ENCODE measurements around the gene MAP1LC3B2. TPM values are rescaled to one million over a fixed set of nuclear protein-coding genes. Genes with fewer than 3 reads are reported as not detected.

Gene MAP1LC3B2
- polyA plus RNA-seq, 1 of the 3 experiments (the other 2 are of a cell fraction): 0.76 TPM

DNA sequence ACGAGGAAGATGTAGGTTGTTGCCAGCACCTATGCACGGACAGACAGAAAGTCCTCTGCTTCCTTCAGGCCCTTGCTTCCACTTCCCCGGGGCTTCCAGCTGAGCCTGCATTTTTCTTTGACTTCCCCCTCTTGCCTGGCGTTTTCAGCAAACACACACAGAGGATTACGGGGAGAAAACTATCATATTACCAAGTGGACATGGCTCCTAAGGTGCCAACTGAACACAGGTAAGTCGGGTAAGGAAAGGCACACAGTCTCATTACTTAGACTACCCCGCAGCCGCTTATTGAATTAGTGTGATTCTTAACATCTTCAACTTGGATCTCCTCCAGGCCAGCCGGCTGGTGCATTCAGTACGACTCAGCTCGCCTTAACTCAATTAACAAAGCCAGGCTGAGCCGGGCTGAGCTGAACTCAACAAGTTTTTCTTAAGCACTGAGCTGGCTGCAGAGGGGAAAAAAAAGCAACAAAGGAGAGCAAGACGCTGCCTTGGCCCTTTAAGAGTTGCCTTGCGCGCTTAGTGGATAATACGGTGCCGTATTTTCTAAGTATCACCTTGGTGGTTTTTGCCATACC is 19.2 kb upstream of the MAP1LC3B2 start (continued):
- TF ChIP-seq SMC3 (IDR thresholded peaks at IDR 0.05; ENCODE audit: low read depth, low read length) (no peak), RFX5 (IDR thresholded peaks at IDR 0.05; ENCODE audit: low read length) (no peak)

DNA sequence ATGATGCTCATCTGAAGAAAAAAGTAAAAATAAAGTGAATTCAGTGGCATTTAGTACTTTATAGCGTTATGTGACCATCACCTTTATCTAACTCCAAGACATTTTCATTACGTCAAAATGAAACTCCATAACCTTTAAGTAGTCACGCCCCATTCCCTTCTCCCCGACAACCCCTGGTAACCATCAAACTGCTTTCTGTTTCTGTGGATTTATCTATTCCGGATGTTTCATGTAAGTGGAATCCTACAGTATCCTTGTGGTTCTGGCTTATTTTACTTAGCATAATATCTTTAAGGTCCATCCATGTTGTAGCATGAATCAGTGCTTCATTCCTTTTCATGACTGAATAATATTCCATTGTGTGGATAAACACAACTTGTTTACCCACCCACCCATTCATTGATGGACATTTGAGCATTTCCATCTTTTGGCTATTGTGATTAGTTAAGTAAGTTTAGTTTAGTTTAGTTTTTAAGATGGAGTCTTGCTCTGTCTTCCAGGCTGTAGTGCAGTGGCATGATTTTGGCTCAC is 18.5 kb upstream of the MAP1LC3B2 start:
- peak overlapping the region; percentile 4 to 15; a peak in 2 of 4 replicates for H3K4me3 ChIP-seq (ENCODE audit: low read depth in 2 of 2, low read length in 1 of 2)
- ChIA-PET POLR2A (interaction anchor here (0.6 kb wide), 1 partner anchor 561 kb away, joined by 3 read pairs; no protein-coding TSS in a partner anchor), CTCF (no interaction called here)
- H3K27me3 ChIP-seq (ENCODE audit: insufficient read depth): no peaks in the 10 kb centered on the region
- H2AFZ ChIP-seq (ENCODE audit: low read depth): 0 out of 2 replicates have a peak overlapping the region, but pooled peaks have one; percentile 70
- peaks cover 18% of the 10 kb centered on the region in 2 experiments; a peak in 3 of 4 replicates for H3K4me1 ChIP-seq (ENCODE audit: control insufficient read depth in 1 of 2, insufficient read depth in 2 of 2, low read depth in 1 of 2, low read length in 1 of 2)
- 50% methylated on average over 5 of the region's 5 CpGs for WGBS (ENCODE audit: low lambda C conversion rate)
- H4K20me1 ChIP-seq (ENCODE audit: insufficient read depth): no peaks in the 10 kb centered on the region
- peak overlapping the region; percentile 30; the same call in 1 of the 2 replicates for H3K9ac ChIP-seq
- no peaks in the 10 kb centered on the region for H3K9me2 ChIP-seq
- H3K9me3 ChIP-seq: no peaks in the 10 kb centered on the region
- DNase-seq: no peak
- TF ChIP-seq RXRA (IDR thresholded peaks at IDR 0.05; ENCODE audit: borderline replicate concordance, low read depth) (no peak), FOXM1 (IDR thresholded peaks at IDR 0.05; ENCODE audit: low read depth) (no peak)
- H3K79me2 ChIP-seq (ENCODE audit: insufficient read depth): no peaks in the 10 kb centered on the region
- peak overlapping the region; percentile 48 to 62; a peak in 3 of 4 replicates for H3K27ac ChIP-seq (ENCODE audit: low read depth in 2 of 2, low read length in 1 of 2)
- no peaks in the 10 kb centered on the region for H3K36me3 ChIP-seq (replicated peaks in 1 of 2; ENCODE audit: control insufficient read depth in 1 of 2, insufficient read depth in 2 of 2, low read length in 1 of 2)
- H3F3A ChIP-seq (replicated peaks; ENCODE audit: insufficient read depth): peaks cover 20% of the 10 kb centered on the region
- H3K4me2 ChIP-seq: peak overlapping the region; percentile 68

DNA sequence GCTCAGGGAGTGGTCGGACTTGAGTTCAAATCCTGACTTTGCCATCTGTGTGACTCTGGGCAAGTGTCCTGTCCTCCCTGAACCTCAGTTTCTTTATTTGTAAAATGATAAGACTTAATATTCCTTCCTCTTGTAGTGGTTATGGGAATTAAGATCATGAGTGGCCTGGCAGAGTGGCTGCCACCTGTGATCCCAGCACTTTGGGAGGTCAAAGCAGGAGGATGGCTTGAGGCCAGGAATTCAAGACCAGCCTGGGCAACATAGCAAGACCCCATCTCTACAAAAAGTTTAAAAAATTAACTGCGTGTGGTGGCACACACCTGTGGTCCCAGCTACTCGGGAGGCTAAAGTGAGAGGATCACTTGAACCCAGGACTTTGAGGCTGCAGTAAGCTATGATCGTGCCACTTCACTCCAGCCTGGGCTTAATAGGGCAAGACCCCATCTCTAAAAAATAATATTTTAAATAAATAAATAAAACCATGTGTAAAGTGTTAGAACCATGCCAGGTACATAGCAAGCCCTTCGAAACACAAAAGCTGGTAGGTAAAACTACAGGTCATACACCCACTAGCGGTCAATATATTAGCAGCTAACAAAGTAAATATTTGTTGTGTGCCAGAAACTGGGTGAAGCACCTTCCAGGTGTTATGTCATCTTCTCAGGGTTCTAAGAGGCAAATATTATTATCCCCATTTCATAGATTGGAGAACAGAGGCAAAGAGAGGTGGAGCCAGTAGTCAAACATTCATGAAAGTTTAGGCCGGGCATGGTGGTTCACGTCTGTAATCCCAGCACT is 17.4 kb upstream of the MAP1LC3B2 start:
- Histone ChIP-seq H3K79me2 (ENCODE audit: insufficient read depth) (no peaks in the 10 kb centered on the region), H3K4me2 (no peak overlapping the region), H3K27ac (ENCODE audit: low read depth in 2 of 2, low read length in 1 of 2) (no peak overlapping the region), H3K9me3 (no peaks in the 10 kb centered on the region), H3K4me1 (ENCODE audit: control insufficient read depth in 1 of 2, insufficient read depth in 2 of 2, low read depth in 1 of 2, low read length in 1 of 2) (peaks cover 18% of the 10 kb centered on the region in 2 experiments; a peak in 3 of 4 replicates), H3K9ac (no peak overlapping the region), H3K9me2 (no peaks in the 10 kb centered on the region), H2AFZ (ENCODE audit: low read depth) (no peak overlapping the region), H3K36me3 (replicated peaks in 1 of 2; ENCODE audit: control insufficient read depth in 1 of 2, insufficient read depth in 2 of 2, low read length in 1 of 2) (no peaks in the 10 kb centered on the region), H3F3A (replicated peaks; ENCODE audit: insufficient read depth) (peaks cover 20% of the 10 kb centered on the region), H3K27me3 (ENCODE audit: insufficient read depth) (no peaks in the 10 kb centered on the region), H4K20me1 (ENCODE audit: insufficient read depth) (no peaks in the 10 kb centered on the region), H3K4me3 (ENCODE audit: low read depth in 2 of 2, low read length in 1 of 2) (no peak overlapping the region)
- ChIA-PET CTCF (no interaction called here), POLR2A (no interaction called here)
- 98% methylated on average over 8 of the region's 8 CpGs for WGBS (ENCODE audit: low lambda C conversion rate)
- DNase-seq: no peak
- no peak for TF ChIP-seq JUND (IDR thresholded peaks at IDR 0.05)
- TF ChIP-seq, protein P1, sequence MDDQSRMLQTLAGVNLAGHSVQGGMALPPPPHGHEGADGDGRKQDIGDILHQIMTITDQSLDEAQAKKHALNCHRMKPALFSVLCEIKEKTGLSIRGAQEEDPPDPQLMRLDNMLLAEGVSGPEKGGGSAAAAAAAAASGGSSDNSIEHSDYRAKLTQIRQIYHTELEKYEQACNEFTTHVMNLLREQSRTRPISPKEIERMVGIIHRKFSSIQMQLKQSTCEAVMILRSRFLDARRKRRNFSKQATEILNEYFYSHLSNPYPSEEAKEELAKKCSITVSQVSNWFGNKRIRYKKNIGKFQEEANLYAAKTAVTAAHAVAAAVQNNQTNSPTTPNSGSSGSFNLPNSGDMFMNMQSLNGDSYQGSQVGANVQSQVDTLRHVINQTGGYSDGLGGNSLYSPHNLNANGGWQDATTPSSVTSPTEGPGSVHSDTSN (IDR thresholded peaks at IDR 0.05): no peak
- TF ChIP-seq, protein P2, sequence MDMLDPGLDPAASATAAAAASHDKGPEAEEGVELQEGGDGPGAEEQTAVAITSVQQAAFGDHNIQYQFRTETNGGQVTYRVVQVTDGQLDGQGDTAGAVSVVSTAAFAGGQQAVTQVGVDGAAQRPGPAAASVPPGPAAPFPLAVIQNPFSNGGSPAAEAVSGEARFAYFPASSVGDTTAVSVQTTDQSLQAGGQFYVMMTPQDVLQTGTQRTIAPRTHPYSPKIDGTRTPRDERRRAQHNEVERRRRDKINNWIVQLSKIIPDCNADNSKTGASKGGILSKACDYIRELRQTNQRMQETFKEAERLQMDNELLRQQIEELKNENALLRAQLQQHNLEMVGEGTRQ (IDR thresholded peaks at IDR 0.05; ENCODE audit: borderline replicate concordance, low read depth, low read length): no peak
- no peak for TF ChIP-seq ELF1 (IDR thresholded peaks at IDR 0.05)
- no peak for TF ChIP-seq FOSL2 (IDR thresholded peaks at IDR 0.05; ENCODE audit: borderline replicate concordance, low read depth)
- no peak for TF ChIP-seq YY1 (IDR thresholded peaks at IDR 0.05; ENCODE audit: low read depth)
- TF ChIP-seq MXI1 (IDR thresholded peaks at IDR 0.05; ENCODE audit: low read depth, low read length): no peak
- no peak for TF ChIP-seq GABPA (IDR thresholded peaks at IDR 0.05; ENCODE audit: low read depth)
- no peak for TF ChIP-seq EP300 (IDR thresholded peaks at IDR 0.05; ENCODE audit: borderline replicate concordance in 1 of 2, low read depth in 1 of 2, low read length in 1 of 2)
- no peak for TF ChIP-seq GATA2 (CRISPR knock-in tag; IDR thresholded peaks at IDR 0.05)
- no peak for TF ChIP-seq TAF1 (IDR thresholded peaks at IDR 0.05; ENCODE audit: borderline replicate concordance, low read depth, low read length)
- no peak for TF ChIP-seq MEF2A (IDR thresholded peaks at IDR 0.05; ENCODE audit: borderline replicate concordance, low read depth)
- TF ChIP-seq, protein P3, sequence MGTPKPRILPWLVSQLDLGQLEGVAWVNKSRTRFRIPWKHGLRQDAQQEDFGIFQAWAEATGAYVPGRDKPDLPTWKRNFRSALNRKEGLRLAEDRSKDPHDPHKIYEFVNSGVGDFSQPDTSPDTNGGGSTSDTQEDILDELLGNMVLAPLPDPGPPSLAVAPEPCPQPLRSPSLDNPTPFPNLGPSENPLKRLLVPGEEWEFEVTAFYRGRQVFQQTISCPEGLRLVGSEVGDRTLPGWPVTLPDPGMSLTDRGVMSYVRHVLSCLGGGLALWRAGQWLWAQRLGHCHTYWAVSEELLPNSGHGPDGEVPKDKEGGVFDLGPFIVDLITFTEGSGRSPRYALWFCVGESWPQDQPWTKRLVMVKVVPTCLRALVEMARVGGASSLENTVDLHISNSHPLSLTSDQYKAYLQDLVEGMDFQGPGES (IDR thresholded peaks at IDR 0.05; ENCODE audit: low read depth, low read length): no peak
- no peak for TF ChIP-seq TCF12 (IDR thresholded peaks at IDR 0.05)
- TF ChIP-seq, protein P4, sequence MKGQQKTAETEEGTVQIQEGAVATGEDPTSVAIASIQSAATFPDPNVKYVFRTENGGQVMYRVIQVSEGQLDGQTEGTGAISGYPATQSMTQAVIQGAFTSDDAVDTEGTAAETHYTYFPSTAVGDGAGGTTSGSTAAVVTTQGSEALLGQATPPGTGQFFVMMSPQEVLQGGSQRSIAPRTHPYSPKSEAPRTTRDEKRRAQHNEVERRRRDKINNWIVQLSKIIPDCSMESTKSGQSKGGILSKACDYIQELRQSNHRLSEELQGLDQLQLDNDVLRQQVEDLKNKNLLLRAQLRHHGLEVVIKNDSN (IDR thresholded peaks at IDR 0.05; ENCODE audit: borderline replicate concordance, low read depth): no peak
- TF ChIP-seq, protein P5, sequence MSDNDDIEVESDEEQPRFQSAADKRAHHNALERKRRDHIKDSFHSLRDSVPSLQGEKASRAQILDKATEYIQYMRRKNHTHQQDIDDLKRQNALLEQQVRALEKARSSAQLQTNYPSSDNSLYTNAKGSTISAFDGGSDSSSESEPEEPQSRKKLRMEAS (IDR thresholded peaks at IDR 0.05; ENCODE audit: low read depth): no peak

Data from SK-N-SH (cell line).